ENCODE results near the gene SNAPC1. TPM values are rescaled to one million over a fixed set of nuclear protein-coding genes. Genes with fewer than 3 reads are reported as not detected.

SNAPC1 gene
- total and polyA plus RNA-seq, 2 of the 13 experiments (the other 11 are each of a cell fraction or from before 2014, with no cell fraction given) = 2.6 to 8.5 TPM

GRCh38 chr14:61720741-61721140, 41.5 kb upstream of the SNAPC1 start (continued):
- TF ChIP-seq GPBP1L1 (CRISPR knock-in tag; IDR thresholded peaks at IDR 0.05) (no peak), MED8 (CRISPR knock-in tag; IDR thresholded peaks at IDR 0.05; ENCODE audit: insufficient replicate concordance) (no peak), ETV6 (CRISPR knock-in tag; conservative IDR thresholded peaks at IDR 0.05) (no peak), ATF1 (CRISPR knock-in tag; IDR thresholded peaks at IDR 0.05) (no peak), ZNF577 (CRISPR knock-in tag; IDR thresholded peaks at IDR 0.05; ENCODE audit: borderline replicate concordance, low read depth) (no peak), ZNF468 (CRISPR knock-in tag; IDR thresholded peaks at IDR 0.05) (no peak), SYNCRIP (IDR thresholded peaks at IDR 0.05; ENCODE audit: insufficient read depth, low read depth, low read length) (no peak), AFF4 (CRISPR knock-in tag; IDR thresholded peaks at IDR 0.05) (no peak), TIGD3 (CRISPR knock-in tag; IDR thresholded peaks at IDR 0.05; ENCODE audit: borderline replicate concordance) (no peak)
- TF ChIP-seq, protein P1, sequence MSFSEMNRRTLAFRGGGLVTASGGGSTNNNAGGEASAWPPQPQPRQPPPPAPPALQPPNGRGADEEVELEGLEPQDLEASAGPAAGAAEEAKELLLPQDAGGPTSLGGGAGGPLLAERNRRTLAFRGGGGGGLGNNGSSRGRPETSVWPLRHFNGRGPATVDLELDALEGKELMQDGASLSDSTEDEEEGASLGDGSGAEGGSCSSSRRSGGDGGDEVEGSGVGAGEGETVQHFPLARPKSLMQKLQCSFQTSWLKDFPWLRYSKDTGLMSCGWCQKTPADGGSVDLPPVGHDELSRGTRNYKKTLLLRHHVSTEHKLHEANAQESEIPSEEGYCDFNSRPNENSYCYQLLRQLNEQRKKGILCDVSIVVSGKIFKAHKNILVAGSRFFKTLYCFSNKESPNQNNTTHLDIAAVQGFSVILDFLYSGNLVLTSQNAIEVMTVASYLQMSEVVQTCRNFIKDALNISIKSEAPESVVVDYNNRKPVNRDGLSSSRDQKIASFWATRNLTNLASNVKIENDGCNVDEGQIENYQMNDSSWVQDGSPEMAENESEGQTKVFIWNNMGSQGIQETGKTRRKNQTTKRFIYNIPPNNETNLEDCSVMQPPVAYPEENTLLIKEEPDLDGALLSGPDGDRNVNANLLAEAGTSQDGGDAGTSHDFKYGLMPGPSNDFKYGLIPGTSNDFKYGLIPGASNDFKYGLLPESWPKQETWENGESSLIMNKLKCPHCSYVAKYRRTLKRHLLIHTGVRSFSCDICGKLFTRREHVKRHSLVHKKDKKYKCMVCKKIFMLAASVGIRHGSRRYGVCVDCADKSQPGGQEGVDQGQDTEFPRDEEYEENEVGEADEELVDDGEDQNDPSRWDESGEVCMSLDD (CRISPR knock-in tag; IDR thresholded peaks at IDR 0.05; ENCODE audit: borderline replicate concordance) = no peak
- TF ChIP-seq, protein P2, sequence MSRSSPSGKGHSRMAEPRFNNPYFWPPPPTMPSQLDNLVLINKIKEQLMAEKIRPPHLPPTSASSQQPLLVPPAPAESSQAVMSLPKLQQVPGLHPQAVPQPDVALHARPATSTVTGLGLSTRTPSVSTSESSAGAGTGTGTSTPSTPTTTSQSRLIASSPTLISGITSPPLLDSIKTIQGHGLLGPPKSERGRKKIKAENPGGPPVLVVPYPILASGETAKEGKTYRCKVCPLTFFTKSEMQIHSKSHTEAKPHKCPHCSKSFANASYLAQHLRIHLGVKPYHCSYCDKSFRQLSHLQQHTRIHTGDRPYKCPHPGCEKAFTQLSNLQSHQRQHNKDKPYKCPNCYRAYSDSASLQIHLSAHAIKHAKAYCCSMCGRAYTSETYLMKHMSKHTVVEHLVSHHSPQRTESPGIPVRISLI (CRISPR knock-in tag; IDR thresholded peaks at IDR 0.05; ENCODE audit: borderline replicate concordance) = no peak
